ENCODE data around the gene ZNF736.

- TF ChIP-seq POLR2AphosphoS5 (IDR thresholded peaks at IDR 0.05) (no peak), CTCF (IDR thresholded peaks at IDR 0.05) (no peak)
These were observed 3.3 kb upstream of the ZNF736 start for GRCh38 chr7:64310426-64310825.

All from transverse colon (tissue), 4 donors.